GM19240 (cell line): ENCODE measurements around the gene GLYATL2.

Experiments used
- DNase-seq: peaks from one replicate; pipeline ENCODE4 v3.0.0; 2011; ENCODE audit warnings: low spot score; ENCODE audit not compliant: insufficient read length

GLYATL2 gene

GRCh38 chr11:58801302-58801701 lies 43.2 kb downstream of the GLYATL2 start:
- no peak for DNase-seq

DNA sequence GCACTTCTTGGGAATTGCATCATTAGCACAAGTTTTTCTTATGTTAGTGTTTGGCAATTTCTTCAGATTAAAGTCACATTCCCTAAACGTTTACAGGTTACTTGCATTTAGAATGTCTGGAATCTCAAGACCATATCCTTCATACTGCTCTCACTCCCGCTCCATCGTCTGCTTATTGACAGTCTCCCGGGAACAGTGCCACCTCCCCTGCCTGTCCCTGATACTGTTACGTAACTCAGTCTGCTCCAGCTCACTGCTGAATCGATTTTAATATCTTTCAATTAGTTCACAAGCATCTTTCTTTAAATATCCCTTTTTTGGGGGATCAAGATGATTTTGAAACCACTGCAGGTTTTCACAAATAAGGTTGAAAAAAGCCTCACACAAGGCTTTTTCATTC lies 48.2 kb downstream of the GLYATL2 start:
- no peak for DNase-seq

DNA sequence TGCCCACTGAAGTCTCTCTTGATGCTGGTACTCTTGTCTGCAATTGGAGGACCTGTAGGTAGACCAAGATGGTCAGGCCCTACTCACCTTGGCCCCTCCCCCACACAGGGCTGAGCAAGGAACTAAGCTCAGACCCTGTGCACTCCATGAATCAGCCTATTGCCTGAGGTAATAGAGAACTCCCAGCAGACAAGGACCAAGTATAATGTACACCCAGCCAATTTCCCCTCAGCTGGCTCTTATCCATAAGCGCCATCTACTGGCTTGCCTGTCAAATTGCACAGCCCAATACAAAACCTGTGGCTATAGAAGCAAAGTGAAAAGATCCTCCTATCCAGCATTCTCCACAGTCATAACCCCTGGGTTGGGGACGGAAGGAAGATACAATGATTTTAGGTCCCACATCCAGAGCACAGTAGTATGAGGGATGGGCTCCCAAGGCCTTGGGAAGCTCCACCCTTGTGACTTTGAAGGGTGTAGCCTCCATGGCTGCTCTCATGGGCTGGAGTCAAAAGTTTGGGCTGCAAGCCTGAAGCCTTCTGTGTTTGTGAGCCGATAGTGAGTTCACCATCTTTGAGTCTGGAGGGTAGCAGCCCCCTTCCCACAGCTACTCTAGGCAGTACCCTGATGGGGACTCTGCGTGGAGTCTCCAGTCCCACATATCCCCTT lies 56.0 kb downstream of the GLYATL2 start:
- DNase-seq: peak; percentile 18

GRCh38 chr11:58787903-58788302 lies 56.6 kb downstream of the GLYATL2 start:
- DNase-seq: no peak

GRCh38 chr11:58786693-58787092 lies 57.8 kb downstream of the GLYATL2 start:
- no peak for DNase-seq

DNA sequence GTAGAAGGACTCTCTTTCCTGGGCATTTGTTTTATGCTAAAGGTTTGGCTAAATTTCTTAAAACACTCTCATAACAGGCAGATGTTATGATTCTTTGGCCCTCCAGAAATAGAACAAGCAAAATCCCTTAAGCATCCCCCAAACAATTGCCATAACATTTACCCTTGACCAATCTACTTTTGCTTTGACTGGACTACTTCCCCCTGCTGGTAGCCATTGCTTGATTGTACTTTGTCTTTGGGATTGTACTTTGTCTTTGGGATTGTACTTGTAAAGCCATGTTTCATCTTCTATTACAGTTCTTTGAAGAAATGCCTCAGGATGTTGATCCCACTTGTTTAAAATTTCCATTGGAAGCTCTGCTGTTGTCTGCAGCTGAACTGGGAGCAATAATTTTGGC lies 59.5 kb downstream of the GLYATL2 start:
- no peak for DNase-seq
